Measurements from ENCODE around the gene MEX3C. TPM values are rescaled to one million over a fixed set of nuclear protein-coding genes. Genes with fewer than 3 reads are reported as not detected.

The MEX3C gene
- total and polyA plus RNA-seq, 2 experiments from 2014 or later = 28.8 to 109 TPM

Other genes starting within 250 kb of the MEX3C start
- 3.2 and 3.8 TPM in 2 replicates for gene ELAC1, start 229.6 kb downstream of the MEX3C start, total RNA-seq (2014; rRNA removed; shearing (Covaris generic))
- gene ELAC1, start 229.6 kb downstream of the MEX3C start, polyA plus RNA-seq (2016; fragmentation: Nextera tagmentation; extraction: Ambion mirVana) = 2.8 and 3.4 TPM in 2 replicates
- 103 and 123 TPM in 2 replicates for gene SMAD4, start 167.5 kb downstream of the MEX3C start, total RNA-seq (2014; rRNA removed; shearing (Covaris generic))
- 41.9 and 42.5 TPM in 2 replicates for gene SMAD4, start 167.5 kb downstream of the MEX3C start, polyA plus RNA-seq (2016; fragmentation: Nextera tagmentation; extraction: Ambion mirVana)